Measurements from ENCODE around the gene FIZ1. TPM values are rescaled to one million over a fixed set of nuclear protein-coding genes. Genes with fewer than 3 reads are reported as not detected.
A peak's percentile ranks its signal among the peaks of the same experiment; 100 is the strongest.

Gene FIZ1
- total and polyA plus RNA-seq, 2 experiments from 2014 or later, result 12.8 to 18.7 TPM

DNA sequence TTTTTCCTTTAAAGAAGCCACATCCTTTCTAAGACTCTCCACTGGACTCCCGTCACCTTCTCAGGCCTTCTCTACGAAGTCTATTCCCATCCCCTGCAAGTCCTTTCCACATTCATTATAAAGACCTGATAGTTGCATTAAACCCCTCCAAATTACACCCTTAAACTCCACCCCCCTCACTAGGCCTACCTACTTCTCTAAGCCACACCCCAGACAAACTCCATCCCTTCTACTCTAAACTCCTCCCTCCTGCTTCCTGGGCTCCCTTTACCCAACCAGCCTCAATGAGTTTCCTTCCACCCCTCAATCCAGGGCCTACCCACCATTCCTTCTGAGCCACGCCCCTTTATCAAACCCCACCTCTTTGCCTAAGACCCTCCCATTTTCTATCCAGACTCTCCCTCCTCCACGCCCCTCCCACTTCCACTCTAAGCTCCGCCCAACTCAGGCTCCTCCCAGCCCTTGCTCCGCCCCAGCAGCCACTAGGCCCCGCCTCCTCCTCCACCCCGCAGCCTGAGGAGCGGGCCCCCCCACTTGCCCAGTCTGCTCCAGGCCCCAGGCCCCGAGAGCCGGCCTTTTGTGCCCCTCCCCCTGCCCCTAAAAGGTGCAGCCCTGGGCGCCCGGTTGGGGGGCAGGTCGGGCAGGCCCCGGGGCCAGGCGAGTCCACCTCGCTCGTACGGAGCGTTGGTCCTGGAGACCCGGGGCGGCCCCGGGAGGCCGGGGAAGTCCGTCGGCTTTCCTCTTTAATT lies 424 bp downstream of the FIZ1 start:
- no peaks in the 10 kb centered on the region for H3K27me3 ChIP-seq
- DNase-seq (ENCODE audit: low read depth in 1 of 2, low spot score in 1 of 2), result peak; percentile 94 to 97
- peak overlapping the region; percentile 98 for H3K27ac ChIP-seq
- H3K4me3 ChIP-seq, result peak overlapping the region; percentile 65
- peaks cover 9% of the 10 kb centered on the region for H3K36me3 ChIP-seq
- no peaks in the 10 kb centered on the region for H3K4me1 ChIP-seq (ENCODE audit: low read depth)
- H3K9me3 ChIP-seq (ENCODE audit: low read depth), result no peaks in the 10 kb centered on the region
- TF ChIP-seq, protein P1, sequence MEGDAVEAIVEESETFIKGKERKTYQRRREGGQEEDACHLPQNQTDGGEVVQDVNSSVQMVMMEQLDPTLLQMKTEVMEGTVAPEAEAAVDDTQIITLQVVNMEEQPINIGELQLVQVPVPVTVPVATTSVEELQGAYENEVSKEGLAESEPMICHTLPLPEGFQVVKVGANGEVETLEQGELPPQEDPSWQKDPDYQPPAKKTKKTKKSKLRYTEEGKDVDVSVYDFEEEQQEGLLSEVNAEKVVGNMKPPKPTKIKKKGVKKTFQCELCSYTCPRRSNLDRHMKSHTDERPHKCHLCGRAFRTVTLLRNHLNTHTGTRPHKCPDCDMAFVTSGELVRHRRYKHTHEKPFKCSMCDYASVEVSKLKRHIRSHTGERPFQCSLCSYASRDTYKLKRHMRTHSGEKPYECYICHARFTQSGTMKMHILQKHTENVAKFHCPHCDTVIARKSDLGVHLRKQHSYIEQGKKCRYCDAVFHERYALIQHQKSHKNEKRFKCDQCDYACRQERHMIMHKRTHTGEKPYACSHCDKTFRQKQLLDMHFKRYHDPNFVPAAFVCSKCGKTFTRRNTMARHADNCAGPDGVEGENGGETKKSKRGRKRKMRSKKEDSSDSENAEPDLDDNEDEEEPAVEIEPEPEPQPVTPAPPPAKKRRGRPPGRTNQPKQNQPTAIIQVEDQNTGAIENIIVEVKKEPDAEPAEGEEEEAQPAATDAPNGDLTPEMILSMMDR (IDR thresholded peaks at IDR 0.05; ENCODE audit: low read depth, low read length), result no peak

DNA sequence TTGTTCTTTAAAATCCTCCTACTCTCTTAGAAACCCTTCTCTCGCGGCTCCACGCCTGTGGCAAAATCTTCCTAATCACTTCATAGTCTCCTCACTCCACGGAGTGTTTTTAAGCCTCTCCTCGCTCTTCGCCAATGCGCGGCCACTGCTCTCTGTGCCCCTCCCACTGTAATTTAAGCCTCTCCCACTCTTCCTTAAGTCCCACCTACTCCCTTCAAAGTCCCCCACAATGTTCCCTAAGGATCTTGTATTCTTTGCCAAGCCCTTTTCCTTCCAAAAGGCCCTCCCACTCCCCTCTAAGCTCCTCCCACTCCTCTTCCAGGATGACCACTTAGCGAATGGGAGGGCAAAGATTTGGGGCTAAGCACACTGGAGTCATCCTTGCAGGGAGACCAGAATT lies 1.3 kb downstream of the FIZ1 start:
- H3K9me3 ChIP-seq (ENCODE audit: low read depth), result no peaks in the 10 kb centered on the region
- H3K27me3 ChIP-seq, result no peaks in the 10 kb centered on the region
- no peaks in the 10 kb centered on the region for H3K4me1 ChIP-seq (ENCODE audit: low read depth)
- H3K27ac ChIP-seq, result no peak overlapping the region
- DNase-seq (ENCODE audit: low read depth in 1 of 2, low spot score in 1 of 2), result no peak
- H3K36me3 ChIP-seq, result peaks cover 9% of the 10 kb centered on the region
- TF ChIP-seq, protein P1 (IDR thresholded peaks at IDR 0.05; ENCODE audit: low read depth, low read length), result no peak
- no peak overlapping the region for H3K4me3 ChIP-seq

DNA sequence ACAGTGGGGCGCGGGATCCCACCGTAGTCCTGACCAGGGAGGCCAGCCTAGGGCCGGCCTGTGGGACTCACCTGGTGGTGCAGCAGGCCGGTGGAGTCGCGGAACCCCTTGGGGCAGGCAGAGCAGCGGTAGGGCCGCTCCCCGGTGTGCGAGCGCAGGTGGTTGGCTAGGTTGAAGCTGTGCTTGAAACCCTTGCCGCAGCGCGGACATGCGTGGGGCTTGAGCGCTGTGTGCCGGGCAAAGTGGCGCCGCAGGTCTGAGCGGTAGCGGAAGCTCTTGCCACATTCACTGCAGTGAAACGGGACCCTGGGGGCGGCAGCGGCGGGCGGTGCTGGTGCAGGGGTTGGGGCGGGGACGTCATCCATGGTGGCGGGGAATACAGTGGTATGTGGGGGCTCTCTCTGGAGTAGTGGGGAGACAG lies 1.8 kb downstream of the FIZ1 start:
- no peak for DNase-seq (ENCODE audit: low read depth in 1 of 2, low spot score in 1 of 2)
- Histone ChIP-seq H3K4me1 (ENCODE audit: low read depth) (no peaks in the 10 kb centered on the region), H3K27ac (no peak overlapping the region), H3K36me3 (peaks cover 9% of the 10 kb centered on the region), H3K27me3 (no peaks in the 10 kb centered on the region), H3K4me3 (no peak overlapping the region), H3K9me3 (ENCODE audit: low read depth) (no peaks in the 10 kb centered on the region)
- TF ChIP-seq, protein P1 (IDR thresholded peaks at IDR 0.05; ENCODE audit: low read depth, low read length), result no peak

DNA sequence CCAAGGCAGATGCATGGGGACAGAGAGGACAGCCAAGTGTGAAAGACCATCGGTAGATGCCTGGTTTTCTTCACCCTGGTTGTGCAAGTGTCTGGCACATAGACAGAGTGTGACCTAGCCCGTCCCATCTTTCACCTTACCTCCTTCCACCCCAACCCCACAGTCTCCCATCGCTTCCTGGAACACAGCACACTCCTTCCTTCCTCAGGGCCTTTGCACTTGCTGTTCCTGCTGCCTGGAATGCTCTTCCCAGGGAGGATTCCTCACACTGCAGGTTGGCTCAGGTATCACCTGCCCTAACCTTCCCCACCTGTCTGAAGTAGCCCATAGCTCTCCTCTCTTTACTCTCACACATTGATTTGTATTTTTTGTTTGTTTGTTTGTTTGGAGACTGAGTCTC lies 3.0 kb downstream of the FIZ1 start:
- TF ChIP-seq, protein P1 (IDR thresholded peaks at IDR 0.05; ENCODE audit: low read depth, low read length), result no peak
- Histone ChIP-seq H3K36me3 (peaks cover 9% of the 10 kb centered on the region), H3K4me1 (ENCODE audit: low read depth) (no peaks in the 10 kb centered on the region), H3K9me3 (ENCODE audit: low read depth) (no peaks in the 10 kb centered on the region), H3K27ac (no peak overlapping the region), H3K4me3 (no peak overlapping the region), H3K27me3 (no peaks in the 10 kb centered on the region)
- DNase-seq (ENCODE audit: low read depth in 1 of 2, low spot score in 1 of 2), result no peak

DNA sequence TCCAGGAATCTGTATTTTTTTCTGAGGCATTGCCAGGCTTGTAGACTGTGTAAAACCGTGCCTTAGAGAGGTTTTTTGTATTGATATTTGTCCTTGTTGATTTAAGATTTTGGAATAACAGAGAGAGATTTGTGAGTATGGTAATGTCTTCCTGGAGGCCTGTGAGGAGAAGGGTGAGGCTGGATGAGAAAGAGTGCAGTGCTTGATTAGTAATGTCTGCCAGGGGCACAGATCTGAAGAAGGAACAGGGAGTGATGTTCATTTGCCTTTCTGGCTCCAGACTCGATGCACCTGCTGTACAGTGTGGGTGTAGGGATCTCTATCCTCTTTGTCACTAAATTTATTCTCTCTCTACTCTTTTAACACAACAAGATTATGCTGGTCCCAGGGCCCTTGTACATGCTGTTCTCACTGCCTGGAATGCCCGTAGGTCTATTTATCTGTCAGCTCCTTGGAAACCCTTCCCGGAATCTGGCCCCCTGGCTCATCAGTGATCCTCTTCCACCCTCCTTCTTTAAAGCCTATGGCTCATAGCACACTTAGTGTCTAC lies 4.2 kb downstream of the FIZ1 start:
- no peak for DNase-seq (ENCODE audit: low read depth in 1 of 2, low spot score in 1 of 2)
- peaks cover 9% of the 10 kb centered on the region for H3K36me3 ChIP-seq

More for the DNA sequence above, 4.2 kb downstream of the FIZ1 start:
- no peaks in the 10 kb centered on the region for H3K9me3 ChIP-seq (ENCODE audit: low read depth)
- TF ChIP-seq, protein P1 (IDR thresholded peaks at IDR 0.05; ENCODE audit: low read depth, low read length), result no peak
- H3K27ac ChIP-seq, result no peak overlapping the region
- H3K4me3 ChIP-seq, result no peak overlapping the region
- no peaks in the 10 kb centered on the region for H3K4me1 ChIP-seq (ENCODE audit: low read depth)
- H3K27me3 ChIP-seq, result no peaks in the 10 kb centered on the region
